Ramos (cell line): Measurements from ENCODE around the gene PTCD2.

Experiments used
- in situ Hi-C: fragments of 300-500 bp; cut with MboI; formaldehyde crosslinking; loops from one replicate; pipeline ENCODE4 v1.14.3; 2022; ENCODE audit warnings: low sequenced_read_pairs; ENCODE audit not compliant: unreplicated experiment

The PTCD2 gene

DNA sequence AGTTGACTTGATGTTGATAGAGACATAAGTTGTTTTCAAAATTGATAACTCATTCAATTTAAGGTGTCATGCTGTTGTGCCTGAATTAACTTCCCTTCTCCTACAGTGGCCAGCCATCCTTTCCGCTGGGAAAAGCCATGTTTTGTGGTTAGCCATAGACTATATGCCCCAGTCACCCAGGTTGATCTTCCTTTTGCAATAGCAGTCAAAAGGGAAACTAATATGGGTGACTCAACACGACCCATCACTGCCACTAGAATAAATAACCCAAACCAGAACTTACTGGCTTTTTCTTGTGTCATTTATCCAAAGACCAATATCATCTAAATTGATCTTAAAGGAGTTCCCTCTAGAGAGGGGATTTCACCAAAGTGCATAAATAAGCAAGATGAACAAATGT, 87.4 kb downstream of the PTCD2 start:
- in situ Hi-C loops: no loop called here

DNA sequence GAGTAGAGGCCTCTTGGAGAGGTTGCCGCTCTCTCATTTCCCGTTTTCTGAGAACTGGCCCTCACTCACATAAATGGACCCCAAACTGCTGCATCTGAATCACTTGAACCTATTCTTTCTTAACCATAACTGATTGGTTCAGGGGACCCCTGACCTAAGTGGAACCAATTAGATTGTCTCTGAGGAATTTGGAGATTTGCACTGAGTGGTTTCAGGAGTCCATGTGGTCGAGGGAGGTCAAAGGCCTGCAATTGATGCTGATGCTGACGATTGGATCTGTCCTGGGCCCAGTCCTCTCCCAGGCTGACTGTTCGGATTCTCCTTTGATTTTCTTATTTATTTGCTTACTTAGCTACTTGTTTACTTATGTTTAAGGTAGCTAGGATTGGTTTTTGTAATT, 88.0 kb downstream of the PTCD2 start:
- in situ Hi-C loops: no loop called here

DNA sequence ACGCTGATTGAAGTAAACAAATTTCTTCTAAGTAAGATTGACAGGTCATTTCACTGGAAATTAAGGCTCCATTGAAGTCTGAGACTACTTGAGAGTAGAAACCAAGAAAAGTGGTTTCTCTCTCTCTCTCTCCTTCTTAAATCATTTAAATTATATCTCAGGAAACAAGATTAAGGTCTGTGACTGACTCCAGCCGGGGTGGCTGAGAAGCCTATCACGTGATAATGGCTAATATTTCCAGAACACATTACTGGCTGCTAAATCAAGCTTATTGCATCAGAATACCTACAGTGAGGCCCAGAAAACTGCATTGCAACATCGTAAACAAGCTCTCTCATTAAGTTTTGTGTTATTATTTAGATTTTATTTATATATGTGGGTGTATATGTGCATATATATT, 88.4 kb downstream of the PTCD2 start:
- in situ Hi-C loops: no loop called here

DNA sequence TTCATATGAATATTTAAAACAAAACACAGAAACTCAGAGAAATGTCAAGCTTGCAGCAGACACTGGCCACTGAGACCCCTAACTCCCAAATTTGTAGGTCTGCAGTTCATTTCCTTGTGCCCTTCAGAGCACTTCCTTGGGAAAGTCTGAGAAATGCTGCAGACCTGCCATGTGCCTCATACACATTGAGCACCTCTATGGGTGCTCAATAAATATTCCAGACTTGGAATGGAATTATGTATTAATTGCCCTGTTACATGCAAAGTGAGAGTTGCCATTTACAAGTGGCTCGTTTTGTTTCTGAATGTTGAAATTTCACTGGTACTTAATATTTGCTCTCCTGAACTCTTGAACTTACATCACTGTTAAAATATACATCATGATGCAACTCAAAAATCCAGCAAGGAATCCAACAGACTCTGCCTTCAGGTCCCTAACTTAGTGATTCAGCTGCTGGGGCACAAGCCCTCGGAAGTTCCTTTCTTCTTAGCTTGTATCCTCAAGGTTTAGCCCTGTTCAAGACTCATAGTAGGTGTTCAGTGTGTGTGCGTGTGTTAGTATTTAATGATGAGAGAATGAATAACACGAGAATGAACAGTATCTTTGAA, 90.6 kb downstream of the PTCD2 start:
- in situ Hi-C loops: no loop called here

DNA sequence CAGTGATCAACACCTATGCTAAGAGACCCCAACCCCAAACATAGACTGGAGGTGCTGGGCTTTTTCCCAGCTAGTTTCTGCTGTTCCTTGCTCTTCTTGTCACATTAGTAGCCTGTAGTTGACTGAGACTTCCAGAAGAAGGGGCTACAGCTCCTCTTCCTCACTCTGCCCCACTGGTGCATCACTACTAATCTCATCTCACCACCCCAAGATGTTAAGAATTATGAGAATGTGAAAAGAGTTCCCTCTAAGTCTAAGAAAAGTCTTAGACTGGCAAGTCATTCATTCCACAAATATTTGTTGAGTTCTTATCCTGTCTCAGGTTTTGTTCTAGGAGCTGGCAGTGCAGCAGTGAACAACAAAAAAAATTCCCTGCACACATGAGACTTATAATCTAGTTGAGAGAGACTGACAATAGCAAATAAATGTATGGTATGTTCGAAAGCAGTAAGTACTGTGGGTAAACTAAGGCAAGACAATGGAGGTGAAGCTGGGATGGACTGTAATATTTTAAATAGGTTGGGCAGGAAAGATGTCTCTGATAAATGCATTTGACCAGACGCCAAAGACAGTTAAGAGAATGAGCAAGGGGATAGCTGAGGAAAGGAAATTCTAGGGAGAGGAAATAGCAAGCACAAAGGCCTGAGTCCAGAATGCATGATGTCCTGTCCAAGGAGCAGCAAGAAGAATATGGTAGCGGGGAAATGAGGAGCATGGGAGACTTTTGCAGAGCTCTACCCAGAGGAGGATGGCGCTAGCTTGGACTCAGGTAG, 92.3 kb downstream of the PTCD2 start:
- in situ Hi-C loops: no loop called here

DNA sequence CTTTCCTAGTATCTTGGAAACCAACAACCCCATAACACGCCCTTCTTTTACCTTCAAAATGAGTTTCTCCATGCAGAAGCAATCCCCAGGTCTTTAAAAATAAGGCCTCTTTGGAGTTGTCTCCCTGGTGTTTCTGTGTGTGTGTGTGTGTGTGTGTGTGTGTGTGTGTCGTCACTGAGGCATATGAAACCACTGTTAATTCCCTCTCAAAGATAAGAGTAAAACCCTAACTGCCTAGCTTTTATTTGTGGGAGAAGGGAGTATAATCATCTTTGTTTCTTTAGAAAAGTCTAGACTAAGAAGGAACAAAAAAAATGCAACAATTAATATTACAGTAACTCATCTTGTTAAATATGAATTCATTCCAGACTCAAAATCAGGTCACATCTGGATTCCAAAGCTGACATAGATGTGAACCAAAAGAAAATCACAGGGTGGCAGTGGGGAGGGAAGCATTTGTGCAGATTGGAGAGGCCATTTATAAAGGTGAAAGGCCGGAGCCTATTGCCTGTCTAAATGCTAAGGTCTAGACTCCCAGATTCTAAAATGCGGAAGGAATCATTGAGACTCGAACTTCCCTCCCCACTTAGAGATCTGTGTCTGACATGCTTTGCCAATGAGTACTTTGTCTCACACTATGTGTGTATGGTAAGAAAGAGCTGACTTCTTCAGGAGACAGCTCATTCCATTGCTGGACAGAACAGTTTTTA, 95.6 kb downstream of the PTCD2 start:
- in situ Hi-C loops: no loop called here

DNA sequence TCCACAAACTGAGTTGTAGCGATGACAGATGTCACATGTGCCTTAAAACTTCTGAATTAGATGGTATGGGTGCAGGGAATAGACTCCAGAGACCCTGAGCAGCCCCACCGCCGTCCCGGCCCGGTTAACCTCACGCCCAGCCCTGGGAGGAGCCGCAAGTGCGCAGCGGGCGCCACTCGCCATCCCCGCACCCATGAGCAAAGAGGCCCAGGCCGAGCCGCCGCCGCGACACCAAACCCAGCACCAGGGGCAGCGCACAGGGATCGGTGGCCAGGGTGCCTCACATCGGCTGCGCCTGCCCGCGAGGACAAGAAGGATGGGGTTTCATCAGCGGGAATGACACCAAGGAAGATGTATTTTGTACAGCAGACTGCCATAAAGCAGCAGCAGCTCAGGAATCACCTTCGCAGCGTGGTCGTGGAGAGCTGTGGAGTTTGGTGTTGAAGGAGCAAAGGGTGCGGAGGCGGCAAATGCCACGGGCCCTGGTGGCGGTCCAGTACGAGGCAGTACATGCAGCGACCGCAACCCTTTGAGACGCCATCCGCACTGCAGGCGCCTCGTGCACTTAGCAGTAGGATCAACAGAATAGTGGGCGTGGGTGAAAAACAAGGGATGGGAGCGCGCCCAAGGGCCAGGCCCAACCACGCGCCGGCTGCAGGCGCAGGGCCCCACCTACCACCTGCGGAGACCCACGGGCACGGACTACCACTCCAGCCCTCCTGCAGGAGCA, 97.3 kb downstream of the PTCD2 start:
- in situ Hi-C loops: no loop called here
